HG03095 (cell line): ENCODE results near the gene ANKUB1.

Experiments used
- ATAC-seq: cut with Tn5 transposase; IDR thresholded peaks from one replicate; pipeline ENCODE4 v1.9.1; 2021; ENCODE audit warnings: moderate library complexity; ENCODE audit not compliant: unreplicated experiment

The ANKUB1 gene

DNA sequence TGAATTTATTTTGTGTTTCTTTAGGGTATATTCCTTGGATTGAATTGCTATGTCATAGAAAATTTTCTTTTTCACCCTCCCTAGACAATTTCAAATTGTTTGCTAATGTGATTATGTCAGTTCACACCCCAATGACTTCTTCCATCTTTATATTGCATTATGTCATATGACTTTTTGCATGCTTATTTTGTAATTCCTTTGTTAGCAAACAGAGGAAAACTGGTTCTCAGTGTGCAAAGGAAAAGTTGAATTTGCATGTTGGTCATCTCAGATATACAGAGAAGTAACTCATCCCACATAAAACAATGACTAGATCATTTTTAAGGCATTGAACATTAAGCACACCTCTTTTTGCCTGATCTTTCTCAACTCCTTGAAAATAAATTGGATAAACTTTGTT is 17.3 kb upstream of the ANKUB1 start:
- ATAC-seq = no peak

DNA sequence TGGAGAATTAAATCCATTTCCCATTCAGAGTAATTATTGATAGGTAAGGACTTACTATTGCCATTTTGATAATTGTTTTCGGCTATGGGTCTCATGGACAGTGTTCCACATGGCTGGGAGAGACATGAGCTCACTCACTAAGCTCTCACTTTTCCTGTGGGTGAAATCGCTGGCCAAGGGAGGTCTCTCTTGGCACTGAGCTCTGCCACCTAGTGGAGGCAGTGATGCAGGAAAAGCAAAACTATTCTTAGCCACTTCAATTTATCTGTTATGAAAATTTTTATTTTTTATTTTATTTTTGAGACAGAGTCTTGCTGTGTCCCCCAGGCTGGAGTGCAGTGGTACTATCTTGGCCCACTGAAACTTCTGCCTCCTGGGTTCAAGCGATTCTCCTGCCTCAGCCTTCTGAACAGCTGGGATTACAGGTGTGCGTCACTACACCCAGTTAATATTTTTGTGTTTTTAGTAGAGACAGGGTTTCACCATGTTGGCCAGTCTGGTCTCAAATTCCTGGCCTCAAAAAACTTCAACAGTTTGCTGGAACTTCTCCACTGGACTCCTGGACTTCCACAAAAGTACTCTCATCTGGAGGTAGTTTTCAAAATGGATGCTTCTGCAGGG is 16.0 kb upstream of the ANKUB1 start:
- no peak for ATAC-seq

DNA sequence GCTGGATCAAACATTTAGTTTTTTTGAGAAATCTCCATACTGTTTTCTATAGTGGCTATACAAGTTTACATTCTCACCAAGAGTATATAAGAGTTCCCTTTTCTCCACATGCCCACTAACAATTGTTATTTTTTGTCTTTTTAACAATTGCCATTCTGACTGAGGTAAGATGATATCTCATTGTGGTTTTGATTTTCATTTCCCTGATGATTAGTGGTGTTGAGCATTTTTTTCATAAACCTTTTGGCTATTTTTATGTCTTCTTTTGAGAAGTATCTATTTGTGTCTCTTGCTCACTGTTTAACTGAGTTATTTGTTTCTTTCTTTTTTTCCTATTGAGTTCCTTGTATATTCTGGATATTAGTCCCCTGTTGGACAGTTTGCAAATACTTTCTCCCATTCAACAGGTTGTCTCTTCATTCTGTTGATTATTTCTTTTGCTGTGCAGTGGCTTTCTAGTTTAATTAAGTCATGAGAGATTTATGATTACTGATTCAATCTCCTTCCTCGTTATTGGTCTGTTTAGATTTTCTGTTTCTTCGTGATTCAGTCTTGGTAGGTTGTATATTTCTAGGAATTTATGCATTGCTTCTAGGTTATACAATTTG is 13.9 kb upstream of the ANKUB1 start:
- no peak for ATAC-seq

DNA sequence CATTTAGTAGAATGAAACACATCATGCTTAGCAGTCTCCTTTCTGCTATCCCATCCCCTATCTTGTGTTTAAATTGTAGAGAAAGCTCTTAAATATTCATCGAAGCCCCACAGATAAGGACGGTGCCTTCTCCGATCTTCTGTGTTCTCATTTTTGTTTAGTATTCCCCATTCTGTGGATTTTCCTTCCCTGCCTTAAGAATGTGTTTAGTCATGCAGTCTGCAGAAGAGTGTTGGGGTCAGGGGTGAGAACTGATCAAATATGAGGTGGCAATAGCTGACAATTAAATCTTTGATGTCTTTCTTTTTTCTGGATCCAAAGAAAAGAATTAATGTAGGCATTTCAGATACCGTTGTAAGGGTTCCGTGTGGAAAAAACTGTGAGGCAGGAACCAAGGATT is 9.3 kb upstream of the ANKUB1 start:
- ATAC-seq = no peak

DNA sequence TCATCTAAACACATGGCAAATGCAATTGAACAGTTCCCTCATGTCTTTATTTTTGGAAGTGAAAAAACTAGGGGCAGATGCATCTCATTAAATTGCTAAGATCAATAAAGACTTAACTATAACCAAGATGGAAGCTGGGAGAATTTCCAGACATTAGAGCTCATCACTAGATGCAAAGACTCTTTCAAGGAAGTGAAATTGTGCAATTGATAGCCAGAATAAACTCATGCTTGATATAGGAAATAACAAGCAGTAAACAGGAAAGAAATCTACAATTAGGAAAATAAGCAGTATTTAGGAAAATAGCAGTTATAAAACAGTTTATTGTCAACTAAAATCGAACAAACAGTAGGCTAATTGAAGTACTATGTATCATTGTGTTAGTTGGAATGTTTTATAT is 8.8 kb upstream of the ANKUB1 start:
- no peak for ATAC-seq

DNA sequence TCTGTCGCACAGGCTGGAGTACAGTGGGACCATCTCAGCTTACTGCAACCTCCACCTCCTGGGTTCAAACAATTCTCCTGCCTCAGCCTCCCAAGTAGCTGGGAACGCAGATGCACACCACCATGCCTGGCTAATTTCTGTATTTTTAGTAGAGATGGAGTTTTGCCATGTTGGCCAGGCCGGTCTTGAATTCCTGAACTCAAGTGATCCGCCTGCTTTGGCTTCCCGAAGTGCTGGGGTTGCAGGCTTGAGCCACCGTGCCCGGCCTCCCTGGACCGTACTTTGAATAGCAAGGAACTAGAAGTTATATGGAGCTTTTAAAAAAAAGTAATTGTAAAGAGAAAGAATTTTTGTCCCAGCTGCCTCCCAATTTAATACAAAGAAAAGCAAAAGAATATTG is 8.3 kb upstream of the ANKUB1 start:
- no peak for ATAC-seq

DNA sequence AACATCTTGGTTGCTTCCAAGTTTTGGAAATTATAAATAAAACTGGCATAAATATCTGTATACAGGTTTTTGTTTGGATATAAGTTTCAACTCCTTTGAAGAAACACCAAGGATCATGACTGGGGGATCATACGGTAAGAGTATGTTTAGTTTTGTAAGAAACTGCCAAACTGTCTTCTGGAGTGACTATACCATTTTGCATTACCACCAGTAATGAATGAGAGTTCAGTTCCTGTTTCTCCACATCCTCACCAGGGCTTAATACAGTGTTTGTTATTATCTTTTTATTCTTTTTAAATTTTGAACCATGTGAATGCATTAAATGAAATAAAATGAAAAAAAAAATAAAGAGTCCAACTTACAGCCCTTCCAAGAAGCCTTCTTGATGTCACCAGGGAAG is 3.7 kb upstream of the ANKUB1 start:
- ATAC-seq = no peak

DNA sequence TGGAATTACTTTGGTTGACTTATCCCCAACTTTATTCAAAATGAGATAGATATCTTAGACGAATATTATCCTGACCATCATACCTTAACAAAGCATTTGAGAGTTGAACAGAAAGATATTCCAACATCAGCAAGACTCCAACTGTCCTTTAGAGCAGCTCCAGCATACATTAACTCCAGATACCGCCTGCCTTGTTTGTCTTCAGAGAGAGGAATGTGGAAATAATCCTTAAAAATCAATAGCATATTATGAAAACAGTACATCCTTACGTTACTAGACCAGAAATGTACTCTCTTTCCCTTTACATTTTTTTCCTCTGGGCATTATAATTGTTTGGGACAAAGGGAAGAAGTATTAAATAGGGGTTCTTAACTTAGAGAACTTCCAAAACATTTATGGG is 1.7 kb downstream of the ANKUB1 start:
- ATAC-seq = no peak

DNA sequence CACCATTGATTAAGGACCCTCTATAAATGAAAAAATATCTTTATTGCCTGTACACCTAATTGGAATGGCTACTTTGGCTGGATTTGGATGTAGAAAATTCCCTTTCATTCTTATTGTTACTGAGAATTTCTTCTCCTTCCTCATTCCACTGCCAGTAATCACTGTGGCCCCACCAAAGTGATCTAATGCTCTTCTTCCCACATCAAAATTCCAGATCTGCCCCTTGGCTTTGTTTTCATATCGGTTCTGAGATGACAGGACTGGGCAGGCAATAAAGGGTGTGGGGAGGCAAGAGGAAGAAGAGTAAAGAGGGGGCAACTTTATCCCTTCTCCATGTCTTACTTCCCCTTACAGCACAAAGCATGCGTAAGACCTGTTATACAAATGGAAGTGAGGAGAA is 2.1 kb downstream of the ANKUB1 start:
- ATAC-seq = no peak

DNA sequence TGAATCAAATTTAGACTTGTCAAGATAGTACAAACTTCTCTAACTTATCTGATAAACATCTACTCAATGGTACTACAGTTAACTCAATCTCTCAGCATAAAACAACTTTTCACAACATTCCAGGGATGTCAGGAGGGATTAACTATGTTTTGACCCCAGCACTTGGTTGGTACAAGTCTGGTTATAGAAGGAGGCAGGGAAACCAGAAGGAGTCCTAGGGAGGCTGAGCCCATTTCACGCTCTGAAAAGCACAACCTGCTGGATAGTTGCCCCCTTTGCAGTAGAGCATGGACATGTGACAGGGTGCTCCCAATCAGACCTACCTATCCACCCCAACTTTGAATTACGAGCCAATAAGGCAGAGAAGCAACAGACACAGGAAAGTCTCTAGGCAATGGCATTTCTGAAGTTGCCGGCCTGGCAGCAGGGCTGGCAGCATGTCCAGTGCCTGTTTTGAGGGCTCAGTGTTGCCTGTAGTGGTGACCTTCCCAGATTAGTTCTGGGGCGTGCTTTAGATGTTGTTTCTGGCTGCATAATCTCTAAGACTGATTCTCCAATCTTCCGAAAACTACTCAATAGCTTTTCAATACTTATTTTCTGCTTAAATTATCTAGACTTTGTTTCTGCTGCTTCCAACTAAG is 8.2 kb downstream of the ANKUB1 start:
- no peak for ATAC-seq

DNA sequence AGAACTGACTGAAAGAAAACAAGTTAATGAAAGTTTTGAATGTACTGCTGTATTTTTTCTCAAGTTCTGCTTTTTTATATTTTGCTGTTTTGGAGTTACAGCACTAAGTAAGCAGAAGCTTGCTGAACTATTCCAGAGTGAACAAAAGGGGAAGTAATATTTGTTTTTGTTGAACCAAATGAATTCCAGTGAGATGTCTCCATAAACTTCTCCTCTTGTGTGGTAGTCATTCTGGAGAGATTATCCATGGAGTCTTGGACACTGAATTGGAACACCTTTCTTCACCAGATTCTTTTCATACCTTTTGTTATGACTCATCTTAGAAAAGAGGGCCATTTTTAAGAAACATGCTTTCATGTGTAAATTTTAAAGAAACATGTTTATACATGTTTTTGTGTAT is 8.8 kb downstream of the ANKUB1 start:
- ATAC-seq = no peak

DNA sequence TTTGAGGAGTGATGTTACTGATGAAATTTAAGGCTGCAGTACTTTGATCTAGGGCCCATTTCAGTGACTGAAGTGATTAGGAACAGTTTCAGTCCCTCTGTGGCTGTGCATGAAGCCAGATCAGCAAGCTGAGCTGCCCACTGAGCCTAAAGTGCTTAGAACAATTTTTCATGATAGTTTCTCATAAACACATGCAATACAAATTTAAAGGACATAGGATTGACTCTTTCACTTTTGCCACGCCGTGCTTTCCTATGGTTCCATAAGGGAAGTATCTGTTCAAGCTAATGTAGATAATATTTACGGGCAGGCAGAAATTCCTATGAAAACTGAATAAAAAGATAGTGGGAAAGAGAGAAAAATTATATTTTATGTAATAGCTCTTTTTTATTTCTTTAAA is 10.6 kb downstream of the ANKUB1 start:
- ATAC-seq = no peak

DNA sequence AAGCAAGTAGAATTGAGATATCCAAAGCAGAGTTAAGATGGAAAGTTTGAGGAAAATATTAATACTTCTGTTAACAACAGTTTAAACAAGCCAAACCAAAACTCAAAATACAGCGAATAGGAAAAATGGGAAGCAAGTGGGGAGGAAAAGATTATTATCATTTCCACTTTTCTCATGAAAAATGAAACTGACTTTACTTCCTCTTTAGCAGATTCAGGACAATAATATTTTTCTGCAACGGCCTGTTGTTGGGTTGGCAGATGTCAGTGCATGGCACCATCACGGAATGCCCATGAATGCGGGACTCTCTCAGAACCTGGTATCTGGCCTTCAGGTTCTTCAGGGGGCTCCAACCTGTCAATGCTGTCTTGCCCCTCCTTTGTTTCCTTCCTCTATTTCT is 11.1 kb downstream of the ANKUB1 start:
- ATAC-seq = no peak

DNA sequence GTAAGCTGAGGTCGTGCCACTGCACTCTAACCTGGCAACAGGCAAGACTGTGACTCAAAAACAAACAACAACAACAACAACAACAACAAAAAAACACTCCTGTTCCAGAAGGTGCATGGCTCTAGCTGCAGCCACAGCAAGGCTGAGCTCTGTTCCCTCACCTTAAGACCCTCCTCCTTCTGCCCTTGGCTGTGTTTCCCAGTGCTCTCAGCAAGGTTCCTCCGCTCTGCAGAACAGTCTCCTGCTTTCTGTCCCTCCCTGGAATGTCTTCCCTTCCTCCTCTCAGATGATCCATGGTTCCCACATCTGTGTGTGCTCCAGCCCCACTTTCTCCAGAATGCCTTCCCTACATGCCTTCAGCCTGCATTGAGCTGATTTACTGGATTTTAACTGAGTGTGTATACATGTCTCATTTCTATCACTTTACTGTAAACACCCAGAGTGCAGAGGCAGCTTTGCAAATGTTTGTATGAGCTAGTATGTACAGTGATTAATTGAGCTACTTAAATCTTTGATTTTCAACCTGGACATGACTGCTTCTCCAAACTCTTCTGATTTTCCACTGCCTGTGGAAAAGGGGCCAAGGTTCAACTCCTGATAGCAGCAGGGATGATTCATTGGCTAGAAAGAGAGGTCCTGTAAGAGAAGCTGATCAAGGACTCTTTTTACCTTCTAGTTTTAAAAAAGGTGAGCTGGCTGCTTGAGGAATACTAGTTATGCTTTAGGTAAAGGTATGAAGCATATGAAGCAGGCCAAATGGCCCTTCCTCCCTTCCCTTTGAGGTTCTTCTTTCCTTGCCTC is 14.7 kb downstream of the ANKUB1 start:
- no peak for ATAC-seq

DNA sequence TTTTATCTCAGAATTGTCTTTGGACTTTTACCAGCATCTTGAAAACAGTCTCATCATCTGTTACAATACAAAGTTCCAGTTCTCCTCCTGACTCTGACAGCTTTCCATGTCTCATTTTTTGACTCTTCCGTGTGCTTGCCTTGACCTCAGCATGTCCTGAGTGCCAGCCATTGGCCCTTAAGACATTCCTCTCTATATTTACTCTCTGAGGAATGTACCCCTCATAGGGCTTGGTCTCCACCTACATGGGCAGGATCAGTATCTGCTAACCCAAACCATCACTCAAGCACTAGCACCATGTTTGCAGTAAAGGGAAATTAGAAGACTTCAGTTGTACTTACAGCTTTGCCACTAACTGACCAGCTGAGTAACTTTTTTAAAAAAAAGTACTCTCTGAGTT is 16.2 kb downstream of the ANKUB1 start:
- no peak for ATAC-seq

DNA sequence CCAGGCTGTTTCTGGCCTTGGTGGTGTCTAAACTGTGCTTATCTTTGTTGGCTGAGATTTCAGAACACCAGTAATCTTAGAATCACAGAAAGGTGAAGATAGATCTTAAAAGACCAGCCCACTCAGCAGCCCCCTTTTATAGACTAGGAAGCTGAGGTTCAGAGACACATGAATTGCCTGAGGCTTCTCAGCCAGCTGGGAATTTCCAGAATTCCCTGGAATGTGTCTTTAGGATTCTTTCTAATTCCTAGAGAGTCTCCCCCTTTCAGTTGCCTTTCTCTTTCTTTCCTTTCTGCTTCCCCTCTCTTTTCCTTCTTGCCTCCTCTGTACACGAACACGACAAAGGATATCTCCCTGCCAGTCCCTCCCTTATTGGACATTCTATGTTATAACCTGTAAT is 19.5 kb downstream of the ANKUB1 start:
- ATAC-seq = no peak

DNA sequence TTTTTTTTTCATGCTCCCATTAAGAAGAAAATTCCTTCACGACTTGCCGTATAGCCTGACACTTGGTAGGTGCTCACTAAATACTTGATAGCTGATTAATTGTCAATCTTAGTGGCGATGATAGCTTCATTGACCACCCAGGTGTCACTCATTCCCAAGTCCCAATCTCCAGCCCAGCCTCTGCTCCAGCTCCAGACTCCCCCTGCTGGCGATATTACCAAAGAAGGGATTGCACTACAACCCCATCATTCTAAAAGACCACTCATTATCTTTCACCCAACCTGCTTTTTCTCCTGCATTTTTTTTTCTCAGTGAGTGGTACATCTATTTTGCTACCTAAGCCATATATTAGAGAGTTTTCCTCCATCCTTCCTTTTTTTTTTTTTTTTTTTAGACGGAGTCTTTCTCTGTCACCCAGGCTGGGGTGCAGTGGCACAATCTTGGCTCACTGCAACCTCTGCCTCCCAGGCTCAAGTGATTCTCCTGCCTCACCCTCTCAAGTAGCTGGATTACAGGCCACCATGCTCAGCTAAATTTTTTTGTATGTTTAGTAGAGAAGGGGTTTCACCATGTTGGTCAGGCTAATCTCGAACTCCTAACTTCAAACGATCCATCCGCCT is 20.6 kb downstream of the ANKUB1 start:
- ATAC-seq = no peak

DNA sequence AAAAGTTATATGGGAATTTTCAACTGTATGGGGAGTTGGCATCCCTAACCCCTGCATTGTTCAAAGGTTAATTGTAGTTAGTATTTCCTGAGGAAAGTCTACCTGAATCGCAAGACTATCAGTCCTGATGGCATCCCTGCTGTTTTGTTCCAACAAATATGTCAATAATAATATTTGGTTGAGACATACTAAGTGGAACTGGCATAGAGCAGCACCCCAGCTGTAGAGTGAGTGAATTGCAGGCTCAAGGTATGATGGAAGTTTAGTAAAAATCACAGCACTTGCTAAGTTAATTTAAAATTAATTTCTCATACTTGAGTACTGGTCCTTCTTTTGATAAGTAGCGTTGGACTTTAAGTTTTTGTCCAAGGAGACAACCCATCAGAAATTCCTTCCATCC is 22.1 kb downstream of the ANKUB1 start:
- no peak for ATAC-seq

DNA sequence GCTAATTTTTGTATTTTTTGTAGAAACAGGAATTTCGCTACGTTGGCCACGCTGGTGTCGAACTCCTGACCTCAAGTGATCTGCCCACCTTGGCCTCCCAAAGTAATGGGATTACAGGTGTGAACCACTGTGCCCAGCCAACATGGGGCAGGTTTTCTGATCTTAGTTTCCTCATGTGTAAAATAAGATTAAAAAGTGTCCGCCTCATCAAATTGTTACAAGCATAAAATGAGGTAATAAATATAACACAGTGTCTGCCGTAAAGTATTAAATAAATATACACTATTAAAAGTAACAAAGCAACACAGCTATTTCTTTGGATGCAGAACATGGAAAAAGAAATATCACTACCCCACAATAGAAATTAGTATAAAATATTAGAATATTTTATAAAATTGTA is 23.6 kb downstream of the ANKUB1 start:
- no peak for ATAC-seq

DNA sequence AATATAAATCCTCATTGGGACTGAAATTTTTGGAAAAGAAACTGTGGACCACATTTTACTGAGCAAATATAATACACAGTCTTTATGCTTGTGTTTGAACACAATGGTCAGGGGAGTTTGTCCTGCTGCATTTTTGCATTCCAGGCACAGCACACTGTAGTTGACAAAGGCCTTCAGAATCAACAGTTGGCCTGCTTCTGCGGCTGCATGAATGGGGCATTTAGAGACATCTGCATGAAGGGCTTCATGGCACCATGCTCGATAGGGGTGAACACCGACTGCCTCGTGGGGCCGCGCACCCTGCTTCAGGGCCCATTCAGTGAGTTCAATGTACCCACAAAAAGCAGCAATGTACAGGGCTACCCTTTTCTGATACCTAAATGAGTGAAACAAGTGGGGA is 24.6 kb downstream of the ANKUB1 start:
- no peak for ATAC-seq

DNA sequence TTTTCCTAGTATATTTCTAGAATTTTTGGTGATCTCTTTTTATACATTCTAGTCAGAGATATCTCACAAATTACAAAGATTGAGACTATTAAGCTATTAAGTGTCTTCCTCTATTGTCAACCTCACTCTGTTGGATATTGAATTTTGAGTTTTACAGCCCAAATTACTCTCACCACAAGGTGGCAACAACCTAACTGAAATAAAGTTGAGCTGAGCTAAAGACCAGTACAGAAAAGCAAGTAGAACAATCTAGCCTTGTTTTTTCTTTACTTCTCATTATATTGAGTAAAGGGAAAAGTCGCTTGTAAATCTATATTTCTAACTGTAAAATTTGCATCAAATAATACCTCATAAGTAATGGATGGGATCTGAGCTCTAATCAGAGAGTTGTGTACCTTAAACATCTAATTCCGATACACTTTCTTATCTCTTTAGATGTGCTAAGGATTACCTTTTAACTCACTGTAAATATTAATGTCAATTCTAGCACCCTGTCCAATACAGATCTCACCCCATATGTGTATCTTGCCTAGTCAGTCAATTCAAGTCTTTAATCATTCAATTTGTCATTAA is 26.5 kb downstream of the ANKUB1 start:
- ATAC-seq = no peak
